GM23338 (cell line): ENCODE data around the gene MYOF.

ENCODE experiments used
- POLR2AphosphoS5 ChIP-seq: IDR thresholded peaks from 2 replicates; pipeline ENCODE4 v1.6.1; 2016; ENCODE audit warnings: antibody characterized with exemption, low read depth
- TF ChIP-seq, protein P1 (sequence below), 2 experiments: fragments of 200-600 bp in 1 of 2; sonication (generic) in 1 of 2; conservative IDR thresholded peaks; 2 replicates each; pipeline versions ENCODE4 v1.5.1 to v1.6.1; 2016 to 2017; ENCODE audit warnings: antibody characterized with exemption in 2 of 2, low read depth in 2 of 2, mild to moderate bottlenecking in 2 of 2, moderate library complexity in 1 of 2

DNA sequence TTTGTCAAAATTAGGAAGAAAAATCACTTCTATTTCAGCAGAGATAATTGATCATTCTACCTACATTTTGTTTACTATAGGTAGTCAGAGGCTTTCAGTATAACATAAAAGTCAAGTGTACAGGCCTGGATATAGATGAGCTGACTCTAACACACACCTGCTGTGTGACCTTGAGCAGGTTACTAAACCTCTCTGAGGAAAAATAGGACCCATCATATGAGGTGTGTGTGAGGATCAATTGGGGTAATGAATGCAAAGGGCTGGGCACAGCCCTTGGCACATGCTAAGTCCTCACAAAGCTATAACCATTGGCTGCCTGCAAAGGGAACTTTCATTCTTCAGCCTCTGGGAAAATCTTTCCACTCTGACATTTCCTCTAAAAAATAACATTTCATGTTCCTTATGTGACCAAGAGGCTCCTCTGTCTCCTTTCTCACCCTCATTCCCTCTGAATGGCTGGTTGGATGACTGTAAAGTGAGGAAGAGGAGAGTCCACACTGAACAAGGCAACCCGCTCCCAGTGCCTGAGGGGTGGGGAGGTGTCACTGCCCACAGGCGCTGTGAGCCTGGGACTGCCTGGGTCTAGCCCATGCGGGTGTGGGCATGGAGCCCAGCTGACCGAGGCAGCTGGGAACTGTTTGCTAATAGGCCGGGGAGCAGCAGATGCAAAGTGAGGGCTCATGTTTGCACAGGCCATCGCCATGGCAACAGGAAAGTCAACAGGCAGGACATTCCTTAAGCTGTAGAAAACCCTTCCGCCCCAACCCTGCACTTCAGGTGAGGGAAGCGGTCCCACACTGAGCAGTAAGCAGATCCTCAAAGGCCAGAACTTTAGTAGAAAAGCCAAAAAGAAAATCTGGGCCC is 36.8 kb downstream of the MYOF start:
- peak; percentile 50 for TF ChIP-seq POLR2AphosphoS5
- TF ChIP-seq, protein P1, sequence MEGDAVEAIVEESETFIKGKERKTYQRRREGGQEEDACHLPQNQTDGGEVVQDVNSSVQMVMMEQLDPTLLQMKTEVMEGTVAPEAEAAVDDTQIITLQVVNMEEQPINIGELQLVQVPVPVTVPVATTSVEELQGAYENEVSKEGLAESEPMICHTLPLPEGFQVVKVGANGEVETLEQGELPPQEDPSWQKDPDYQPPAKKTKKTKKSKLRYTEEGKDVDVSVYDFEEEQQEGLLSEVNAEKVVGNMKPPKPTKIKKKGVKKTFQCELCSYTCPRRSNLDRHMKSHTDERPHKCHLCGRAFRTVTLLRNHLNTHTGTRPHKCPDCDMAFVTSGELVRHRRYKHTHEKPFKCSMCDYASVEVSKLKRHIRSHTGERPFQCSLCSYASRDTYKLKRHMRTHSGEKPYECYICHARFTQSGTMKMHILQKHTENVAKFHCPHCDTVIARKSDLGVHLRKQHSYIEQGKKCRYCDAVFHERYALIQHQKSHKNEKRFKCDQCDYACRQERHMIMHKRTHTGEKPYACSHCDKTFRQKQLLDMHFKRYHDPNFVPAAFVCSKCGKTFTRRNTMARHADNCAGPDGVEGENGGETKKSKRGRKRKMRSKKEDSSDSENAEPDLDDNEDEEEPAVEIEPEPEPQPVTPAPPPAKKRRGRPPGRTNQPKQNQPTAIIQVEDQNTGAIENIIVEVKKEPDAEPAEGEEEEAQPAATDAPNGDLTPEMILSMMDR (conservative IDR thresholded peaks at IDR 0.05; ENCODE audit: low read depth in 2 of 2) = no peak
